Measurements from ENCODE around the gene SNTB2. TPM values are rescaled to one million over a fixed set of nuclear protein-coding genes. Genes with fewer than 3 reads are reported as not detected.
"Not testable (repeated sequence)": the region's sequence is repeated elsewhere in the genome, so short reads cannot be mapped to it uniquely, and the experiment has no call there.

Gene SNTB2
- total RNA-seq, 1 experiment from 2014 or later: 12.0 TPM

- DNase-seq (ENCODE audit: extremely low read depth, low read depth): no peak
These were observed 46.2 kb downstream of the SNTB2 start for GRCh38 chr16:69233124-69233523.

GRCh38 chr16:69234460-69234859, 47.5 kb downstream of the SNTB2 start:
- no peak for DNase-seq (ENCODE audit: extremely low read depth, low read depth)

DNA sequence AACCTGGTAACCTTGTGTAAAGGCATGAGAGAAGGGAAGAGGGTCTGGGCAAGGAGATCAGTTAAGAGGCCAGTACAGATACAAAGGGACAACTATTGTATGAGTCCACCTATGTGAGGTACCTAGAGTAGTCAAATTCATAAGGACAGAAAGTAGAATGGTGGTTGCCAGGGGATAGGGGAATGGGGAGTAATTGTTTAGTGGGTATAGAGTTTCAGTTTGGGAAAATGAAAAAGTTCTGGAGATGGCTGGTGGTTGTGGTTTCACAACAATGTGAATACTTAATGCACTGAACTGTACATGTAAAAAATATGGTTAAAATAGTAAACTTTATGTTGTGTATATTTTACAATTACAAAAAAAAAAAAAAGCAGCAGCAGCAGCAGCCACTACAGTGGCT, 49.4 kb downstream of the SNTB2 start:
- DNase-seq (ENCODE audit: extremely low read depth, low read depth): no peak

DNA sequence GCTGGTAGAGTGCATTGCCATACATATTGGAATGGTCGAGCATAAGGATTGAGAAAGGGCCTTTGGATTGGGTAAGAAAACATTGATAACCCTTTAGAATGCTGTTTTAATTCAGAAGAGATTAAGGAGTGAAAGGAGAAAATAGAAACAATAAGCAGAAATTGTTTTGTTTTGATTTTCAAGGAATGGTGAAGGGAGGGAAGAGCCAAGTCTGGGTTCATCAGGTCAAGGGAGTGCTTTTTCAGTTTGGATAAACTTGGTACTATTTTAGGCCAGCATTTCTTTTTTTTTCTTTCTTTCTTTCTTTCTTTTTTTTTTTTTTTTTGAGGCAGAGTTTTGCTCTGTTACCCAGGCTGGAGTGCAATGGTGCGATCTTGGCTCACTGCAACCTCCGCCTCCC, 50.3 kb downstream of the SNTB2 start:
- DNase-seq (ENCODE audit: extremely low read depth, low read depth): no peak

GRCh38 chr16:69239851-69240250, 52.9 kb downstream of the SNTB2 start:
- no peak for DNase-seq (ENCODE audit: extremely low read depth, low read depth)

DNA sequence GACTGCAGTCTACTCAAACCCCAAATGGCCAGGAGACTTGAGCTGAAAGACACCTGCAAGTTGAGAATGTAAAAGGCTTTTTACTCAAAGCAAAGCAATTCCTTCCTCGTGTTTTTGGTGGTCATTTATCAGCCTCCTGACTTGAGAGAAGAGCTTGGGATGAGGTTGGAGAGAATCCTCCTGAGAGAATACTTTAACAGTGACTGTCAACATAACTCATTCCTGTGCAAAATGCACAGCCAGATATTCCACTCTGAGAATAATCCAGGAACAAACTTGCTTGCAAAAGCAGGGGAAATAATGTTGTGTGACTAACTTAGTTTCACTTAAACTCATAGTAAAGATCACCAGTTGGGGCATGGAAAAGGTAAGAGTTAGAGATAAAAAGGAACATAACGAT, 53.4 kb downstream of the SNTB2 start:
- DNase-seq (ENCODE audit: extremely low read depth, low read depth): no peak

GRCh38 chr16:69241926-69242325, 55.0 kb downstream of the SNTB2 start:
- DNase-seq (ENCODE audit: extremely low read depth, low read depth): no peak

DNA sequence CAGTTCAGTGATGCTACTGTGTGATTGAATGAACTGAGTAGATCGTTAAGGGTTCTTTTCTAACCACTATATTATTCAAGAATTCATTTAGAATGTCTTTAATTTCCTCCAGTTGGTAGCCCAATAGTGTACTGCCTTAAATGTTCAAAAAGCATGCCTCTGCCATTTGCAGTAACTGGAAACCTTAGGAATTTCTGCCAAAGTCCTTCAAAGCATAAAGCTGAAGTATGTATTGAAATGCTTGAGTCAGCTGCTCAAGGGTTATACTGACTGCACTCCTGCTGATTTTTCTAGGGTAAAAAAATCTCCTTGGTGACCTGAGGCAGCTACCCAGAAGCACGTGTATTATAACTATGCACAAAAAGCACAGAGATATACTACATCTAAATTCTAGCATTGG, 56.5 kb downstream of the SNTB2 start:
- DNase-seq (ENCODE audit: extremely low read depth, low read depth): no peak

DNA sequence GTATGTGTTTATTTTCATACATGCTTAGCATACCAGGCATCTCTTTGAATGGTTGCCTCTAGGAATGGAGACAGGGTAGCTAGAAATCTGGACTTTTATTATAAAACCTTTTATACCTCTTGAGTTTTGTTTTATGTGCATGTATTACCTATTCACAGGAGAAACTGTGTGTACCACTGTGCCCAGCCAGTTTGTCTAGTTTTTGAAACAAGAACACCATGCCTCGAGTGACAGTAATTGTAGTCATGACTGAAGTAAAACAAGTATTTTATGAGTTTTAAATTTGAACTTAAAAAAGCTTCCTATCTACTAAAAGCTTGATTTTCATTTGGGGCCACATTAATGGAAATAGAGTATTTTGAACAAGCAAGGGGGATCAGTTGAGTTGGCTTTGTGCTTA, 57.4 kb downstream of the SNTB2 start:
- no peak for DNase-seq (ENCODE audit: extremely low read depth, low read depth)

GRCh38 chr16:69250081-69250480, 63.1 kb downstream of the SNTB2 start:
- no peak for DNase-seq (ENCODE audit: extremely low read depth, low read depth)

GRCh38 chr16:69253870-69254341, 66.9 kb downstream of the SNTB2 start:
- no peak for DNase-seq (ENCODE audit: extremely low read depth, low read depth)

- DNase-seq (ENCODE audit: extremely low read depth, low read depth): not testable (repeated sequence)
These were observed 72.4 kb downstream of the SNTB2 start for GRCh38 chr16:69259428-69259764.

GRCh38 chr16:69260019-69260418, 73.1 kb downstream of the SNTB2 start:
- no peak for DNase-seq (ENCODE audit: extremely low read depth, low read depth)

DNA sequence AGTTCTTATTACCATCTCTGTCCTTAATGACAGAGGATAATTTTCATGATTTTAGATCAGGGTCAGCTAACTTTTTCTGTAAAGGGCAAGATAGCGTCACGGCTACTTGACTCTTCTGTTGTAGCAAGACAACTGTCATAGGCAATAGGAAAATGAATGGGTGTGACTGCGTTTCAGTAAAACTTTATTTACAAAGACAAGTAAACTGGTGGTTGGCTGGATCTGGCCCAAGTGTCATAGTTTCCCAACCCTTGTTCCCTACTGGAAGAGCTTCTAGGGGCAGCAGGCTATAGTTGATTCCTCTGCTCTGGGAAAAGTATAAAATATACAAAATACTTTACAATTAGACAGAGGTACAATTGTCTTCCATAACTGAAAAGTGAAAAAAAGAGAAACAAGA, 73.5 kb downstream of the SNTB2 start:
- no peak for DNase-seq (ENCODE audit: extremely low read depth, low read depth)

GRCh38 chr16:69266334-69267063, 79.5 kb downstream of the SNTB2 start:
- DNase-seq (ENCODE audit: extremely low read depth, low read depth): no peak

DNA sequence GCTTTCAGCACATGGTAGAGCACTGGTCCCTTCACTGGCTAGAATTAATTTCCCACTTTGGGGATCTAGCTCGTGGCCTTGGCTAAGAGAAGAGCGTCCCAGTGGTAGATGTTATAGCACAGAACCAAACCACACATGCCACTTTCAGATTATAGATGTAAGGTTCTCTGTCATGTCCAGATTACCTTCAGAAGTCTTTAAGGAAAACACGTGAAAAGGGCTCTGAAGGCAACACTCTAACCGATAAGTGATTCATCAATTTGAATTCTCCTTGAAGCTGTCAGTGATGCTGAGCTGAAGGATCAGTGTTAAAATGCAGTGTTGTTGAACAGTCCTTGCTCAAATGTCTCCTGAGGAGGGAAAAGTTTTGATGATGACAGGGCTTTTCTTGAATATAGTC, 80.7 kb downstream of the SNTB2 start:
- DNase-seq (ENCODE audit: extremely low read depth, low read depth): no peak

DNA sequence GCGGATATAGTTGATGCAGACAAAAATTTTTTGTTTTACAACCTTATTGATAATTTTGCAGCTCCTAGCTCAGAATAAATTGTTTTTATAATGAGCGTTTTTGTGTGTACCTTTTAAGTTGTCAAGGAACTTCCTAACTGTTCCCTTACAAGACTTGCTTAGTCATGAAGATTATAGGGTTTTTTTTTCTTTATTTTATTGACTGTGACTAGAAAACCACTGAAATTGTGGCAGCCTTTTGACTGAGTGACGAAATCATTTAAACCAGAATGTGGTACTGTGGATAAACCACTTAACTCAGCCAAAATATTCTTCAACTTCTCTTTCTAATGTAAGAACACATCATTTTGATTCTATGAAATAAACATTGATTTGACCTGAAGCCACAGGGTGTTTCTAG, 83.4 kb downstream of the SNTB2 start:
- no peak for DNase-seq (ENCODE audit: extremely low read depth, low read depth)

DNA sequence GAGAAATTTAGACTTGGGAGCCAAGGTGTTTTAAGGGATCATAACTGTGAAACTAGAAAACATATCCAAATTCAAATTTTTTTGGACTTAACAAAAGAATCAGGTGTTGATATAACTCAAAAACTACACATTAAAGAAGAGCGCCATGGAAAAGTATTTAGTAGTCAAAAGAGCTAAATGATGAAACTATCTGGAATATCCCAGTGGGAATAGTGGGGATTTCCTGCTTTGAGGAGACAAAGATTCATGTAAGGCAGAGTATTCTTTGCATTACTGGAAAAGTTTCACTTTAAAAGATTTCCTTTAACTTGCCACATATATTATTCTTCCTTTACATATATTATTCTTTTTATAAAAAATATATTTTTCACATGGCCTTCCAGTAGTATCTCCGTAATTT, 83.9 kb downstream of the SNTB2 start:
- DNase-seq (ENCODE audit: extremely low read depth, low read depth): no peak

GRCh38 chr16:69273009-69273408, 86.0 kb downstream of the SNTB2 start:
- no peak for DNase-seq (ENCODE audit: extremely low read depth, low read depth)

DNA sequence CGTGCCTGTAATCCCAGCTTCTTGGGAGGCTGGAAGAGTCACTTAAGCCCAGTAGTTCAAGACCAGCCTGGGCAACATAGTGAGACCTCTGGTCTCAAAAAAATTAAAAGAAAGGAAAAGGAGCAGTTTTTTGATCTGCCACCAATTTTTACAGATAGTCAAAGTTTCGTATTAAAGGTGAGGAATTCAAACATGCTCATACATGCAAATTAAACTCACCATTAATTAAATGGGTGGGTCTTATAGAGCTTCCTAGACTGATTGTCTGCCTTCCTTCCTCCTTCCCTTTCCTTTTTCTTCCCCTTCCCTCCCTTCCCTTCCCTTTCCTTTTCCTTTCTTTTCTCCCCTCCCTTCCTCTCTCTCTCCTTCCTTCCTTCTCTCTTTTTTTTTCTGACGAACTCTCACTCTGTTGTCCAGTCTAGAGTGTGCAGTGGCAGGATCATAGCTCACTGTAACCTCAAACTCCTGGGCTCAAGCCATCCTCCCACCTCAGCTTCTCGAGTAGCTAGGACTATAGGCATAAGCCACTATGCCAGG, 87.8 kb downstream of the SNTB2 start:
- DNase-seq (ENCODE audit: extremely low read depth, low read depth): no peak

DNA sequence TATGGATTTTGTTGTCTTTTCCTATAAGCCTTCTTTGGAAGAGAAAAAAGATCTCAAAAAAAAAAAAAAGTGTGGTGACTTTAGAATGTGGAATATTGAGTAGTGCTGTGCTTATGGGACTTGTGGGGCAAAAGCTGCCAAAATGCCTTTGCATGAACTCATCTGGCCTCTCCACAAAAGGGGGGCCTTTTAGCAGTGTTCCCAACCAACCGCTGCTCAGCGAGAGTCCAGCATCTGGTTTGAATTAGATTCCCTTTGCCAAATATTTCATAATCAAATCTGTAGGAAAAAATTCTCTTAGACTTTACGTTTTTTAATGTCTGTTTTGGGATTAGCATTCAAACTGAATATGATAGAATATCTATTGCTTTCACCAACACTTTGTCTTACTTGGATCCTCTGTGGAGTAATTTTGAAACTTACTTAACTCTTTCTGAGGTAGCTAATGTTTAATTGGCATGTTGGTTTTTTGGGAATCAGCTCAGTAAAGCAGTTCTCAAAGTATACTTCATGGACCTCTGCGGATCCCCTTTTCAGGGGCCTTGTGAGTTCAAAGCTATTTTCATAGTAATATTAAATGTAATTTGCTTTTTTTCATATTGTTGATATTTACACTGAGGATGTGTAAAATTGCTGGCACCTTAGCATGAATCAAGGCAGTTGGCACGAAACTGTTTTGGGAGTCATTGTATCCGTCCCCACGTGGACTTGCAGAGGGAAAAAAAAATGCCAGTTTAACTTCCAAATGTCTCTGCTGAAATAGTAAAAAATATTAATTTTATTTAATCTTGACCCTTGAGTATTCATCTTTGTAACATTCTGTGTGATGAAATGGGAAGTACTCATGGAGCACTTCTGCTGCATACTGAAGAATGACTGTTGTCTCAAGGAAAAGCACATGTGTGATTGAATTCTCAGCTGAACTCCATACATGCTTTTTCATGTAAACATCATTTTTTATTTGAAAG, 89.5 kb downstream of the SNTB2 start:
- DNase-seq (ENCODE audit: extremely low read depth, low read depth): no peak

GRCh38 chr16:69277413-69277812, 90.4 kb downstream of the SNTB2 start:
- DNase-seq (ENCODE audit: extremely low read depth, low read depth): no peak
